Parathyroid adenoma (tissue), 2 donors: ENCODE measurements around the gene ASB8.
"Not testable (repeated sequence)": the region's sequence is repeated elsewhere in the genome, so short reads cannot be mapped to it uniquely, and the experiment has no call there.

Experiments
- H2AFZ ChIP-seq: fragments of 300-600 bp; sonication (generic); one replicate; pipeline ENCODE4 v1.7.0; 2017; ENCODE audit warnings: antibody characterized with exemption, mild to moderate bottlenecking
- H3K27ac ChIP-seq: fragments of 300-600 bp; sonication (generic); one replicate; pipeline ENCODE4 v1.7.0; 2017
- H3K27me3 ChIP-seq: fragments of 300-600 bp; sonication (generic); one replicate; pipeline ENCODE4 v1.7.0; 2017; ENCODE audit warnings: low read length; ENCODE audit not compliant: control insufficient read depth, insufficient read depth
- H3K36me3 ChIP-seq: fragments of 300-600 bp; sonication (generic); one replicate; pipeline ENCODE4 v1.7.0; 2017; ENCODE audit warnings: low read length; ENCODE audit not compliant: control insufficient read depth, insufficient read depth
- H3K4me1 ChIP-seq: fragments of 300-600 bp; sonication (generic); one replicate; pipeline ENCODE4 v1.7.0; 2017; ENCODE audit warnings: control low read depth
- H3K4me2 ChIP-seq: fragments of 300-600 bp; sonication (generic); one replicate; pipeline ENCODE4 v1.7.0; 2017; ENCODE audit warnings: low read length
- H3K4me3 ChIP-seq: fragments of 300-600 bp; sonication (generic); one replicate; pipeline ENCODE4 v1.7.0; 2017; ENCODE audit warnings: low read depth, low read length
- H3K79me2 ChIP-seq: fragments of 300-600 bp; sonication (generic); one replicate; pipeline ENCODE4 v1.7.0; 2017; ENCODE audit warnings: control low read depth
- H3K9ac ChIP-seq: fragments of 300-600 bp; sonication (generic); one replicate; pipeline ENCODE4 v1.7.0; 2017; ENCODE audit warnings: mild to moderate bottlenecking
- H3K9me3 ChIP-seq: fragments of 300-600 bp; sonication (generic); one replicate; pipeline ENCODE4 v1.7.0; 2017; ENCODE audit warnings: low read length; ENCODE audit not compliant: control insufficient read depth
- CTCF ChIP-seq: fragments of 300-600 bp; sonication (generic); IDR thresholded peaks from one replicate; pipeline ENCODE4 v1.7.0; 2017; ENCODE audit warnings: antibody characterized with exemption, mild to moderate bottlenecking
- donor health status: primary hyperparathyroidism.

Gene ASB8

DNA sequence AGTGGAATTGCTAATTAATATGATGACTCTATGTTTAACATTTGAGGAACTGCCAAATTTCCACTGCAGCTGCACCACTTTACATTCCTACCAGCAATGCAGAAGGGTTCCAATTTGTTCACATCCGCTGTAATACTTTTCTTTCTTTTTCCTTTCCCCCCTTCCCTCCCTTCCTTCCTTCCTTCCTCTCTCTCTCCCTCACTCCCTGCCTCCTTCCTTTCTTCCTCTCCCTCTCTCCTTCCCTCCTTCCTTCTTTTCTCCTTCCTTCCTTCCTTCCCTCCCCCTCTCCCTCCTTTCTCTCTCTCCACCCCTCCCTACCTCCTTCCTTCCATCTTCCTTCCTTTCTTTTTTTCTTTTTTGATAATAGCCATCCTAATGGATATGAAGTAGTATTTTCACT, 41.4 kb downstream of the ASB8 start:
- peaks cover 5% of the 10 kb centered on the region for H3K79me2 ChIP-seq
- no peaks in the 10 kb centered on the region for H3K27me3 ChIP-seq
- no peaks in the 10 kb centered on the region for H3K36me3 ChIP-seq
- no peak overlapping the region for H3K27ac ChIP-seq
- peaks cover 5% of the 10 kb centered on the region for H3K4me1 ChIP-seq
- H3K9me3 ChIP-seq: no peaks in the 10 kb centered on the region
- H3K9ac ChIP-seq: no peak overlapping the region
- H3K4me3 ChIP-seq: no peak overlapping the region
- H3K4me2 ChIP-seq: no peak overlapping the region
- no peak overlapping the region for H2AFZ ChIP-seq
- no peak for TF ChIP-seq CTCF

- not testable (repeated sequence) for H3K9ac ChIP-seq, H3K27me3 ChIP-seq, H3K4me1 ChIP-seq, H3K36me3 ChIP-seq, H3K27ac ChIP-seq, H3K4me2 ChIP-seq, H3K4me3 ChIP-seq, H3K9me3 ChIP-seq, H3K79me2 ChIP-seq, H2AFZ ChIP-seq
Observed at GRCh38 chr12:48111312-48111693, 46.0 kb downstream of the ASB8 start.

DNA sequence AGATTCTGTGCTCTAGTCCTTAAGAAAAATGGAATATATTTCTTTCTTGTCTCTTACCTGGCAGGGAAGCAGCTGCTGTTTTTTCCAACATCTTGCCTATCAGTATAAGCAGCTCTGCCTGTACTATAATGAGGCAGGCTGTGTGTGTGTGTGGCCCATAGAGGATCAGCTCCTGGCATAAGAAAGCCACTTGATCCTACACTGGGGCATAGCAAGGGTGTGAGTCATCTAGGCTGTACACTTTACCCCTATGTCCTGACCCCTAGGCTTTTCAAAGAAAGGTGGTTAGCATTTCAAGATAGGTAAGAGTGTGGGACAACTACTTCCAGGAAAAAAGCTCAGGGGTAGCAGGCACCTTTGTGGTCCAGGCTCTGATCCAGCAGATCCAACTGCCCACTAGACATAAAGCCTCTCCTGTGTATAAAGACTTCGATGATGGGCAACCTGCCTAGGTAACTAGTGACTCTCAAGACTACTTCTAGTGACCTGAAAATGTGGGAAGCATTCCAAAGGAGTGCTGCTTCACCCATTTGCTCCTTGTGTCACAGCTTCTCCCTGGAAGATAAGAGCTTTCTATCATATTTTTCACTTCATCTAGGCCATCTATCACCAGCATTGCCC, 46.5 kb downstream of the ASB8 start:
- Histone ChIP-seq H3K4me3 (no peak overlapping the region), H3K4me1 (peaks cover 6% of the 10 kb centered on the region), H3K9me3 (no peaks in the 10 kb centered on the region), H3K36me3 (no peaks in the 10 kb centered on the region), H3K4me2 (no peak overlapping the region), H3K27me3 (no peaks in the 10 kb centered on the region), H3K9ac (no peak overlapping the region), H3K27ac (no peak overlapping the region), H2AFZ (no peak overlapping the region), H3K79me2 (peaks cover 8% of the 10 kb centered on the region)
- TF ChIP-seq CTCF: no peak

DNA sequence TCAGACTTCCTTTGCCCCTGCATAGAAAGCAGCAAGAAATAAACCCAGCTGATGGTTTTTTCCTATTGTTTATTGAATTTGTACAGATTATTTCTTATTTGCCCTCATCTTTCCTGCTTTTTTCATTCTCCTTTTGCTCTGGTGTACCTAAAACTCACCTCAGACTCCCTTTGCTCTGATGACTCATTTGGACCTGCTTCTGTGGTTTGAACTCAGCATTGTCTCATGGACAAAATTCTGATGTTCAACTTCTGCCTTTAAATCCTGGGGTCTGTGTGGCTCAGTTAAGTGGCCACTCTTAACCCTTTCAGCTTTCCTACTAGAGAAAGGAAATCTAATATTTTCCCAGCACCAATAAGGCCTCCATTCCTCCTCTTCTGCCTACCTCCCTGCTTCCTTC, 47.9 kb downstream of the ASB8 start:
- Histone ChIP-seq H3K27ac (no peak overlapping the region), H3K4me1 (peaks cover 11% of the 10 kb centered on the region), H3K27me3 (no peaks in the 10 kb centered on the region), H3K9me3 (no peaks in the 10 kb centered on the region), H2AFZ (no peak overlapping the region), H3K4me2 (no peak overlapping the region), H3K79me2 (peaks cover 12% of the 10 kb centered on the region), H3K9ac (no peak overlapping the region), H3K36me3 (no peaks in the 10 kb centered on the region), H3K4me3 (no peak overlapping the region)
- no peak for TF ChIP-seq CTCF

GRCh38 chr12:48106681-48107613, 50.4 kb downstream of the ASB8 start:
- Histone ChIP-seq H3K4me3 (peak overlapping the region; percentile 85), H3K79me2 (peaks cover 18% of the 10 kb centered on the region), H3K9ac (no peak overlapping the region), H3K27ac (peak overlapping the region; percentile 97), H3K27me3 (no peaks in the 10 kb centered on the region), H3K4me1 (peaks cover 12% of the 10 kb centered on the region), H3K9me3 (no peaks in the 10 kb centered on the region), H3K36me3 (no peaks in the 10 kb centered on the region), H2AFZ (peak overlapping the region; percentile 85), H3K4me2 (peak overlapping the region; percentile 93)
- no peak for TF ChIP-seq CTCF
